Ascending aorta (tissue), 2 donors: ENCODE results near the gene NUDT2. TPM values are rescaled to one million over a fixed set of nuclear protein-coding genes. Genes with fewer than 3 reads are reported as not detected.
"Not testable (repeated sequence)": the region's sequence is repeated elsewhere in the genome, so short reads cannot be mapped to it uniquely, and the experiment has no call there.

ENCODE experiments used
- DNase-seq, 2 donors: peaks; one replicate each; pipeline ENCODE4 v3.0.0-alpha.2; 2019; ENCODE audit warnings: low spot score in 2 of 2
- H3K27ac ChIP-seq, 2 donors: fragments of 200-600 bp; sonication (generic); one replicate each; pipeline ENCODE4 v1.5.1; 2016 to 2017; ENCODE audit warnings: mild to moderate bottlenecking in 1 of 2
- H3K27me3 ChIP-seq: fragments of 200-600 bp; sonication (generic); one replicate; pipeline ENCODE4 v1.5.1; 2017
- H3K36me3 ChIP-seq, 2 donors: fragments of 200-600 bp; sonication (generic); one replicate each; pipeline ENCODE4 v1.5.1; 2016
- H3K4me1 ChIP-seq, 2 donors: fragments of 200-600 bp; sonication (generic); one replicate each; pipeline ENCODE4 v1.5.1; 2016 to 2017; ENCODE audit warnings: mild to moderate bottlenecking in 1 of 2
- H3K4me3 ChIP-seq, 2 donors: fragments of 200-600 bp; sonication (generic); one replicate each; pipeline ENCODE4 v1.5.1; 2016 to 2017; ENCODE audit warnings: mild to moderate bottlenecking in 1 of 2
- H3K9me3 ChIP-seq, 2 donors: fragments of 200-600 bp; sonication (generic); one replicate each; pipeline ENCODE4 v1.5.1; 2016
- intact Hi-C: fragments of 100-400 bp; cut with DNase I; formaldehyde crosslinking; loops from one replicate; pipeline ENCODE4 v1.15.1; 2023
- total RNA-seq: library from RNA; depleted of rRNA; stranded (reverse); fragments of >200 nt; gene quantifications from one replicate; pipeline ENCODE4 v1.1.0, GENCODE V29; 2016
- TF ChIP-seq, protein P1 (sequence below), 3 experiments: fragments of 200-600 bp in 2 of 3; fragments of 450-650 bp in 1 of 3; sonication (generic) in 2 of 3; IDR thresholded peaks; one replicate each; pipeline ENCODE4 v1.5.1; 2016 to 2019; ENCODE audit warnings: antibody characterized with exemption in 3 of 3, mild to moderate bottlenecking in 1 of 3, moderate library complexity in 1 of 3

NUDT2 gene
- total RNA-seq, 1 donor from 2014 or later, result not detected

DNA sequence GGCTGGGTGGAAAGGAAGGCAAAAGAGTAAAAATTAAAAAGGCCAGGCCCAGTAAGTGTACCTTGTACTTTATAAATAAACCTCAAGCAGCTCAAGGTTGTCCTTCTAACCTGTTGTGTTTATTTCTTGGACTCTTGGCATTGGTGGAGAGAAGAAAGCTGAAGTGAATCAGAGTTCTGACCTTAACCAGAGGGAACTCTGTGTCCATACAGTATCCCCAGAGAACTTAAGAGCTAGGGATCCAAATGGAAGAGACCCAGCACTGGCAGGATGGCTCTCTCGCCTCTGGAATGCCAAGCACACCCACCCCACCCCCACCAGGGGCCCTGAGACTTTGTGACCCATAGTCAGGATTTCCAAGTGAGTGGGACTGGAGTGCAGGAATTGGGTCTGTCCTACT, 14.2 kb downstream of the NUDT2 start:
- Histone ChIP-seq H3K4me3 (no peak overlapping the region), H3K4me1 (peaks cover 24 to 51% of the 10 kb centered on the region in 2 donors), H3K9me3 (no peaks in the 10 kb centered on the region), H3K27ac (peak overlapping the region; percentile 83 to 87), H3K27me3 (no peaks in the 10 kb centered on the region), H3K36me3 (peaks cover 5 to 25% of the 10 kb centered on the region in 2 donors)
- intact Hi-C loops, result no loop called here
- no peak for DNase-seq
- TF ChIP-seq, protein P1, sequence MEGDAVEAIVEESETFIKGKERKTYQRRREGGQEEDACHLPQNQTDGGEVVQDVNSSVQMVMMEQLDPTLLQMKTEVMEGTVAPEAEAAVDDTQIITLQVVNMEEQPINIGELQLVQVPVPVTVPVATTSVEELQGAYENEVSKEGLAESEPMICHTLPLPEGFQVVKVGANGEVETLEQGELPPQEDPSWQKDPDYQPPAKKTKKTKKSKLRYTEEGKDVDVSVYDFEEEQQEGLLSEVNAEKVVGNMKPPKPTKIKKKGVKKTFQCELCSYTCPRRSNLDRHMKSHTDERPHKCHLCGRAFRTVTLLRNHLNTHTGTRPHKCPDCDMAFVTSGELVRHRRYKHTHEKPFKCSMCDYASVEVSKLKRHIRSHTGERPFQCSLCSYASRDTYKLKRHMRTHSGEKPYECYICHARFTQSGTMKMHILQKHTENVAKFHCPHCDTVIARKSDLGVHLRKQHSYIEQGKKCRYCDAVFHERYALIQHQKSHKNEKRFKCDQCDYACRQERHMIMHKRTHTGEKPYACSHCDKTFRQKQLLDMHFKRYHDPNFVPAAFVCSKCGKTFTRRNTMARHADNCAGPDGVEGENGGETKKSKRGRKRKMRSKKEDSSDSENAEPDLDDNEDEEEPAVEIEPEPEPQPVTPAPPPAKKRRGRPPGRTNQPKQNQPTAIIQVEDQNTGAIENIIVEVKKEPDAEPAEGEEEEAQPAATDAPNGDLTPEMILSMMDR (IDR thresholded peaks at IDR 0.05), result no peak

DNA sequence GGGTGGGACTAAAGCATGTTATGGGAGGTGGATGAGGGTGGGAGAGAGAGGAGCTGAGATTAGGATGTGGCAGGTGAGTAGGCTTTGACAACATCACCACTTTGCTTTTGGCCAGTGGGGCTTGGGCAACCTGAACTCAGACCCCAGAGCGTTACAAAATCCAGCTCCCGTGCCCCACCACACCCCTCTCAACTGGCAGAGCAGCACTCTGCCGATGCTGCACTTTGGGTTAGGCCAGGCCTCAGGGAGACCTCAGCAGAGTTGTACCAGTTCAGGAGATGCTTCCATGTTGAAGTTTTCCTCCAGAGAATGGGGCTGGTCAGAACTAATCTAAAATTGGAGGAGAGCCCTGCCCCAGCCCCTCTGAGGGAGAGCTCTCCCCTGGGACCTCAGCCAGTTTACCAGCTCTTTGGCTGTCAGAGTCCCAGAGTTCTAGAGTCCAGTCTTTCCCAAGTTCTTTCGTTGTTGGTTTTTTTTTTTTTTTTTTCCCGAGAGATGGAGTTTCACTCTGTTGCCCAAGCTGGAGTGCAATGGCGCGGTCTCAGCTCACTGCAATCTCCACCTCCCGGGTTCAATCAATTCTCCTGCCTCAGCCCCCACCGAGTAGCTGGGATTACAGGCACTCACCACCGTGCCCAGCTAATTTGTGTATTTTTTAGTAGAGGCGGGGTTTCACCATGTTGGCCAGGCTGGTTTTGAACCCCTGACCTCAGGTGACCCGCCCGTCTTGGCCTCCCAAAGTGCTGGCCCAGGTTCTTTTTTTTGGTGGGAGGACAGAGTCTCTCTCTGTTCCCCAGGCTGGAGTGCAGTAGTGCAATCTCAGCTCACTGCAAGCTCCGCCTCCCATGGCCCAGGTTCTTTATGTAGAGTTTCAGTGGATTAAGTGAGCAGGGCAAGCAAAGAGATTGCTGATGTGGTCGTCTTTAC, 17.8 kb downstream of the NUDT2 start:
- Histone ChIP-seq H3K4me1 (peaks cover 24 to 49% of the 10 kb centered on the region in 2 donors), H3K27ac (peak overlapping the region; percentile 67 to 83), H3K27me3 (no peaks in the 10 kb centered on the region), H3K36me3 (no peaks in the 10 kb centered on the region), H3K9me3 (no peaks in the 10 kb centered on the region), H3K4me3 (no peak overlapping the region)
- DNase-seq, result no peak
- intact Hi-C loops, result no loop called here
- TF ChIP-seq, protein P1 (IDR thresholded peaks at IDR 0.05), result no peak

DNA sequence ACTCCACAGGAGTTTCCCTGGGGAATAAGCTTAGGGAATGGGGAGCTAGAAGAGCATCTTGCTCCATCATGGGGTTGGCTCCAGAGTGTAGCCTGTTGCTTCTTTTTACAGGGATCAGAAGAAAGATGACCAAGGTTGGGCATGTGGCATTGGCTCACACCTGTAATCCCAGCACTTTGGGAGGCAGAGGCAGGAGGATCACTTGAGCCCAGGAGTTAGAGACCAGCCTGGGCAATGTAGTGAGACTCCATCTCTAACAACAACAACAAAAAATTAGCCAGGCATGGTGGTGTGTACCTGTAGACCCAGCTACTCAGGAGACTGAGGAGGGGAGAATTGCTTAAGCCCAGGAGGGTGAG, 18.4 kb downstream of the NUDT2 start:
- Histone ChIP-seq H3K36me3 (no peaks in the 10 kb centered on the region), H3K9me3 (no peaks in the 10 kb centered on the region), H3K27ac (peak overlapping the region; percentile 67 to 83), H3K27me3 (no peaks in the 10 kb centered on the region), H3K4me3 (no peak overlapping the region), H3K4me1 (peaks cover 20 to 43% of the 10 kb centered on the region in 2 donors)
- TF ChIP-seq, protein P1 (IDR thresholded peaks at IDR 0.05), result no peak
- intact Hi-C loops, result no loop called here
- no peak for DNase-seq

DNA sequence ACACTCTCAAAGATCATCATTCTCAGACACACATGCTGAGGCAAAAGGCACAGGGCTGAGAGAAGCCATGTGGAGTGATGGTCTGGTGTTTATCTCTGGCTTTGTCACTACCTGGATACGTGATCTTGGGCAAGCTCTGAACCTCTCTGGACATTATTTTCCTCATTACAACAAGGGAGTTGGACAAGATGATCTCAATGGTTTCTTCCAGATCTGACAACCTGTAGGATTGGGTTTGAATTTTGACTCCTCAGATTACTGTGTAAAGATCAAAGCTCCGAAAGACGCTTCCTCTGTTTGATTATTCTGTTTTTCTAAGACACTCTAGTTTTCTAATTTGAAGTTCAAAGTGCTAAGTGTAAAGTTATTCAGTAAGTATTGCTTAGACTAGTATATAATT, 20.0 kb downstream of the NUDT2 start:
- Histone ChIP-seq H3K36me3 (no peaks in the 10 kb centered on the region), H3K27ac (no peak overlapping the region), H3K4me1 (peaks cover 15 to 29% of the 10 kb centered on the region in 2 donors), H3K4me3 (no peak overlapping the region), H3K27me3 (no peaks in the 10 kb centered on the region), H3K9me3 (no peaks in the 10 kb centered on the region)
- no peak for DNase-seq
- TF ChIP-seq, protein P1 (IDR thresholded peaks at IDR 0.05), result no peak
- intact Hi-C loops, result no loop called here

DNA sequence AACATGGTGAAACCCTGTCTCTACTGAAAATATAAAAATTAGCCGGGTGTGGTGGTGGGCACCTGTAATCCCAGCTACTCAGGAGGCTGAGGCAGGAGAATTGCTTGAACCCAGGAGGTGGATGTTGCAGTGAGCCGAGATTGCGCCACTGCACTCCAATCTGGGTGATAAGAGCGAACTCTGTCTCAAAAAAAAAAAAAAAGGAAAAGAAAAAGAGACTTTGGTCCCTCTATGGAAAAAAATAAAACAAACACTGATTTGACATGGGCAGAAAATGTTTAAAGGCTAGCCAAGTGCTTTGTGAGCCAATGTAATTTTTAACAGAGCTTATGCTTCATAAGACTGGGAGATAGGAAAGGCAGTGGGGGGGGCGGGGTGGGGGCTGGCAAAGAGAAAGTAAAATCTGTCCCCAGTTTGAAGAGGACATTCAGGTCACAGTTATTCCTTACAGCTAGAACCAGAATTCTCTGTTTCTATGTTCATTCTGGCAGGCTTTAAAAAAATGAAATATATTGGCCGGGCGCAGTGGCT, 22.8 kb downstream of the NUDT2 start:
- intact Hi-C loops, H3K36me3 ChIP-seq, H3K27me3 ChIP-seq, DNase-seq, H3K9me3 ChIP-seq, H3K4me1 ChIP-seq, H3K4me3 ChIP-seq: not testable (repeated sequence)
- peak overlapping the region in 1 of 2 donors; percentile 8 for H3K27ac ChIP-seq

DNA sequence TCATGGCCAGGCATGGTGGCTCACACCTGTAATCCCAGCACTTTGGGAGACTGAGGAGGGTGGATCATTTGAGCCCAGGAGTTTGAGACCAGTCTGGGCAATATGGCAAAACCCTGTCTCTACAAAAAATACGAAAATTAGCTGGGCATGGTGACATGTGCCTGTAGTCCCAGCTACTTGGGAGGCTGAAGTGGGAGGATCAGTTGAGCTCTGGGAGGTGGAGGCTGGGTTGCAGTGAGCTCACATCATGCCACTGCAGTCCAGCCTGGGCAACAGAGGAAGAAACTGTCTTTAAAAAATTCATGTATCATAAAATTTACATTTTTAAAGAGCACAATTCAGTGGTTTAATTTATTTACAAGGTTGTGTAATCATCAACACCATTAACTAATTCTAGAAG, 23.6 kb downstream of the NUDT2 start:
- DNase-seq, H3K9me3 ChIP-seq, H3K4me1 ChIP-seq, H3K27ac ChIP-seq, H3K27me3 ChIP-seq, H3K36me3 ChIP-seq, intact Hi-C loops, H3K4me3 ChIP-seq: not testable (repeated sequence)
